ENCODE results near the gene SERPINI1.

The SERPINI1 gene

DNA sequence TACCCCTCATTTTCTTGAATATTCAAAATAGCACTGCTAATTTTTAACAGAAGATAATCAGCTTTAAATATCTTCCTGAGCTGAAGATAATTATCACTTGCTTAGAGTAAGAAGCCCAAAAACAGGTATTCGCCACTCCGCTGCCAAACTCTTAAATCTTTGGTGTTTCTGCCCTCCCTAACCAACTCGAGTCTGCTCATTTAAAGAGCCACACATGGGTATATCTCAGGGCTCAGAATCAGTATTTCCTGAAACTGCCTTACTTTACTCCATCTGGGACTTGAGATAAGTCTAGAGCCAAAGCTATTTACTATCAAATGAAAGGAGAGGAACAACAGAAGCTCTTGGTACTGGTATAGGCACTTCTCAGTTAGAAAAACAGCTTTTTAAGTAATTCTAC is 11.6 kb upstream of the SERPINI1 start:
- DNase-seq (ENCODE audit: low spot score): no peak
- TF ChIP-seq, protein P1, sequence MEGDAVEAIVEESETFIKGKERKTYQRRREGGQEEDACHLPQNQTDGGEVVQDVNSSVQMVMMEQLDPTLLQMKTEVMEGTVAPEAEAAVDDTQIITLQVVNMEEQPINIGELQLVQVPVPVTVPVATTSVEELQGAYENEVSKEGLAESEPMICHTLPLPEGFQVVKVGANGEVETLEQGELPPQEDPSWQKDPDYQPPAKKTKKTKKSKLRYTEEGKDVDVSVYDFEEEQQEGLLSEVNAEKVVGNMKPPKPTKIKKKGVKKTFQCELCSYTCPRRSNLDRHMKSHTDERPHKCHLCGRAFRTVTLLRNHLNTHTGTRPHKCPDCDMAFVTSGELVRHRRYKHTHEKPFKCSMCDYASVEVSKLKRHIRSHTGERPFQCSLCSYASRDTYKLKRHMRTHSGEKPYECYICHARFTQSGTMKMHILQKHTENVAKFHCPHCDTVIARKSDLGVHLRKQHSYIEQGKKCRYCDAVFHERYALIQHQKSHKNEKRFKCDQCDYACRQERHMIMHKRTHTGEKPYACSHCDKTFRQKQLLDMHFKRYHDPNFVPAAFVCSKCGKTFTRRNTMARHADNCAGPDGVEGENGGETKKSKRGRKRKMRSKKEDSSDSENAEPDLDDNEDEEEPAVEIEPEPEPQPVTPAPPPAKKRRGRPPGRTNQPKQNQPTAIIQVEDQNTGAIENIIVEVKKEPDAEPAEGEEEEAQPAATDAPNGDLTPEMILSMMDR (IDR thresholded peaks at IDR 0.05; ENCODE audit: extremely low read depth, missing control alignments): no peak

DNA sequence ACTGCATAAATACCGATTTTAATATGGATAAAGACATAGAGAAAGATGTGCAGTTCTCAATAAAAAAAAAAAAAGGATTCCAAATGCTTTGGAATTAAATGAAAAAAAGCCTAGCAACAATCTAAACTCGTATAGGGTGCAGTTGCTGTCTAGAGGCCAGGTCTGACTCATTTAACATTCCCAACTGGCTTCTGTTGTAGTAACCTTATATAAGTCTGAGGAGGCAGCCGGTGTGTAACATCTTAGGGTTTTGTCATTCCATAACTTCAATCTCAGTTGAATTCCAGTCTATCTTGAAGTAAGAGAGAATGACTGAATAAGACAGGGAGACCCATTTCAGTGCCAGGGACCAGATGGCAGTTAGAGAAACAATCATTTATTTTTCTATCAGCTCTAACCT is 7.3 kb upstream of the SERPINI1 start:
- DNase-seq (ENCODE audit: low spot score): no peak
- TF ChIP-seq, protein P1 (IDR thresholded peaks at IDR 0.05; ENCODE audit: extremely low read depth, missing control alignments): no peak

DNA sequence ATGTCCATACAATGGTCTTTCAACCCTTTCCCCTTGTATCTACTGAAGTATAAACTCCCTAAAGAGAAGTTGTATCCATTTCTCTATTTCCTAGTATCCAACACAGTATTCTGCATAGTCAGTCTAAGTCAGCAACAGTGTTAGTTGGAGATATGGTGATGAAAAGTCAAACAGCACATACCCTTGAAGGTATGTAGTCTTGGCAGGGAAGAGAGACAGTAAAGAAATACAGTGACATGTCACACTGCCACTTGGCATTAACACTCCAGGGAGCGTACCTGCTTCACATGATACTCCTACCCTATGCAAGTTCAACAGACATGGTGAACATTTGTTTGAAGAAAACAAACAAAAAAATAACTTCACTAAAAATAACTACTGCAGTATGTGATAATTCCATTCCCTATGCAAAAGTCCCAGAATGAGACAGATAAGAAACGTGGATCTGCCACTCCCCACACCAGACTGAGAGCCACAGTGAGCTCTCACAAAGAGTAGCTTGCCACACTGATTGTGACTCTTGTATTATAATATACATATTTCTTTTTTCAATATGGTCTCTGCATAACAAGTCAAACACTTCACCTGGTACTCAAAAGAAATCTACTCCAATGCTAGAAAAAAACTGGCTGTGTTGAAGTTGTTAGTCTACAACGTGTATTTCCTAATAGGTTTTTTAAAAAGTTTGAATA is 6.7 kb upstream of the SERPINI1 start:
- TF ChIP-seq, protein P1 (IDR thresholded peaks at IDR 0.05; ENCODE audit: extremely low read depth, missing control alignments): no peak
- no peak for DNase-seq (ENCODE audit: low spot score)

DNA sequence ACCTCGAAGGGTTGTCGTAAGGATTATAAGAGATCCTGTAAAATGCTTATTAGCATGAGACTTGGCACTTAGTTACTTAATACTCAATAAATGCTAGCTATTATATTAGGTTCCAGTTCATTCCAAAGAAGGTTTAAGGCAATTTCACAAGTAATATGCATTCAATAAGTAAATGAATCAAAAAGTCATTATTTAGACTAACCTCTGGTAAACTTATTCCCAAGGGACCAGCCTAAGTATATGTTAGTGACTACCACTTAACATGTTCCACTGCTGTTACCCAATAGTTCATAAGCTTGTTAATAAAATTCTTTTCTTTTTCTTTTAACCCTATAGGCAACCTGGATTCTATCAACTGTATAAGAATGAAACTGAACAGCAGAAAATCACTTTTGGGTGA is 5.9 kb upstream of the SERPINI1 start:
- TF ChIP-seq, protein P1 (IDR thresholded peaks at IDR 0.05; ENCODE audit: extremely low read depth, missing control alignments): no peak
- no peak for DNase-seq (ENCODE audit: low spot score)

DNA sequence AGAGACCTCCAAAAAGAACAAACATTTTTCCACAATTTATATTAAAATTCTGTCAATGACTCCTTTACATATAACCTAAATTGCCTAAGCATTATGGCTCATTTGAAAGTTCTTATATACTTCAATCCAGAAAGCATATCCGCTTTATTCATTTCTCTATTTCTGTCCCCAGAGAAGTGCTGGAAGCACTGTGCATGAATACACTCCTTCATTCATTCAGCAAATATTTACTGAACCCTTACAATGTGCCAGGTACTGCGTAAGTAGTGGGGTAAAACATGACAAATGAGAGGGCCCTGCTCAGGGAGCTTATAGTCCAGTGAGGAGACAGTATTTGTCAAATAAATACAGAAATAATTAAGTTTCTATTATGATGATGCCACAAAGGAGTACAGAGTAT is 4.1 kb upstream of the SERPINI1 start:
- DNase-seq (ENCODE audit: low spot score): no peak
- TF ChIP-seq, protein P1 (IDR thresholded peaks at IDR 0.05; ENCODE audit: extremely low read depth, missing control alignments): no peak

DNA sequence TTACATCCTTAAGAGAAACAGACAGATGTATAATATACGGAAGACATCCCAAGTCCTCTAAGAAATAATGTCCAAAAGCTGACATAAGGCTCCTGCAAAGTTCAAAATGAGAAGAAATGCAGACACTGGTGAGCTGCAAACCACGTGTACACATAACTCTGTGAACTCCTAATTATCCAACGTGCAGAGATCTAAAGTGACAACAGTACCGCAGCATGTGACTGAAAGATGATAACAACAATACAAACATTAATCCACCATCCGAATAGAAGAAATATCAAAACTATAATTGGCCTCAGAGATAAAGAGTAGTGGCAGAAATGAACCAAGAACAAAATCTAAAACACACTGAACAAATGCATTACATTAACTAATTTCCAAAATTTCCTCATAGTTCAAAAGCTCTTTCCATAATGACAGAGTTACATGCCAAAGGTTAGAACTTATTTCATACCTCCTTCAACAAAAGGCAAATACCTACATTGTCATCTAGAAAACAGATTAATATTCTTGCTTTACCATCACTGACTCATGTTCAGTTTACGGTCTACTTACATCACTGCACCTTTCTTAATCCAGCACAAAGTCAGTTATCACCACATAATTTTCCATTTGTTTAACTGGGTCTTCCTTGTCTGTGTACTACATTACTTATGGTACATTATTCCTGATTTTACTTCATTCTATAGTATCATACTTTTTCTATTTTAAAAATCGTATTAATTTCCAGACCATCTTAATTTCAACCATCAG is 3.0 kb upstream of the SERPINI1 start:
- TF ChIP-seq, protein P1 (IDR thresholded peaks at IDR 0.05; ENCODE audit: extremely low read depth, missing control alignments): no peak
- DNase-seq (ENCODE audit: low spot score): no peak

DNA sequence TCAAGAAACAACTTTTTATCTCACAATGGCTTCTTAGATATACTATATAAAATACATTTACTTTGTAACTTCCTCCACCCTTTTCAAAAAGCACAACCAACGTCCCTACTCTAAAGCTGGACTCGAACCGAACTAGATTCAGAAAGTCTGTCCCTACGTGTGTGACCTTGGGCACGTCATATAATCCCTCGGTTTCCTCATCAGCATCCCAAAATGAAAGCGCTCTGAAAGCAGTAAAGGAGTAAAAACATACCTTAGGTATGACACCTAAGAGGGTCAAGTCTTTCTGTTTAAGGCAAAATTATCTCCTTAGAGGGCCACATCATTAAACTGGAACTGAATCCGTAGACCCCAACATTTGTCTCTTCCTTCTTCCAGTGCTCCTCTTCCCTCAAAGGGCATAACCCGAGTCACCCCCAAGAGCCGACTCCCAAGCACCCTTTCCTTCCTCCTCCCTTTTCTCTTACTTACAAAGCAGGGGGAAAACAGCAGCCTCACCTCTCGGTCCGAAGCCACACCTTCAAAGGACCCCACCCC is 1.5 kb upstream of the SERPINI1 start:
- no peak for DNase-seq (ENCODE audit: low spot score)
- TF ChIP-seq, protein P1 (IDR thresholded peaks at IDR 0.05; ENCODE audit: extremely low read depth, missing control alignments): no peak

Measured in GM20000 (cell line).